H1 (cell line): ENCODE measurements around the gene ARHGEF19. TPM values are rescaled to one million over a fixed set of nuclear protein-coding genes. Genes with fewer than 3 reads are reported as not detected.

Experiments used
- CTCF ChIA-PET: fragments of 300-600 bp; sonication (Branson Sonifier 250); formaldehyde crosslinking; loops from one replicate; lab custom pipeline; 2021; ENCODE audit not compliant: partially characterized antibody; lab: Charles Lee
- POLR2A ChIA-PET: fragments of 300-600 bp; sonication (Branson Sonifier 250); formaldehyde crosslinking; loops from one replicate; lab custom pipeline; 2021; ENCODE audit warnings: inconsistent platforms; ENCODE audit not compliant: partially characterized antibody; lab: Charles Lee
- DNase-seq, 2 experiments: peaks; one replicate each; pipeline versions ENCODE4 v3.0.0 to v3.0.0-alpha.2; 2010 to 2022; ENCODE audit warnings: low spot score in 2 of 2, low read depth in 1 of 2, mixed read lengths in 1 of 2
- FAIRE-seq: peaks from 2 replicates; lab custom pipeline; 2011; peaks lifted over from hg19 to GRCh38; lab: Jason Lieb, UNC
- H2AFZ ChIP-seq: 2 replicates; pipeline ENCODE4 v1.8.1; 2012; ENCODE audit warnings: low read length, inconsistent platforms
- H2AK5ac ChIP-seq: 2 replicates; pipeline ENCODE4 v1.6.1; 2013; ENCODE audit warnings: low read depth, low read length
- H2BK120ac ChIP-seq: replicated peaks from 2 replicates; pipeline ENCODE3; 2013; ENCODE audit warnings: low read depth, low read length, inconsistent platforms
- H2BK12ac ChIP-seq: 2 replicates; pipeline ENCODE4 v1.6.1; 2013; ENCODE audit warnings: low read depth, low read length
- H2BK15ac ChIP-seq: 2 replicates; pipeline ENCODE4 v1.6.1; 2013; ENCODE audit warnings: low read length
- H2BK20ac ChIP-seq: 2 replicates; pipeline ENCODE4 v1.6.1; 2013; ENCODE audit warnings: low read length
- H2BK5ac ChIP-seq: 2 replicates; pipeline ENCODE4 v1.6.1; 2013; ENCODE audit warnings: low read depth, low read length
- H3K14ac ChIP-seq: 2 replicates; pipeline ENCODE4 v1.6.1; 2013; ENCODE audit warnings: inconsistent platforms; ENCODE audit not compliant: insufficient read length
- H3K18ac ChIP-seq: 2 replicates; pipeline ENCODE4 v1.6.1; 2013; ENCODE audit warnings: low read length; ENCODE audit errors: extremely low read depth
- H3K23ac ChIP-seq: 2 replicates; pipeline ENCODE4 v1.6.1; 2013; ENCODE audit warnings: inconsistent platforms; ENCODE audit not compliant: insufficient read length
- H3K23me2 ChIP-seq: 2 replicates; pipeline ENCODE4 v1.6.1; 2013; ENCODE audit warnings: low read depth, low read length
- H3K27ac ChIP-seq: 2 replicates; pipeline ENCODE4 v1.6.1; 2011; ENCODE audit warnings: low read depth, low read length, inconsistent platforms
- H3K27me3 ChIP-seq, 4 experiments: replicated peaks in 1 of 4; 1 replicate in 1 of 4; 2 replicates in 3 of 4; pipeline versions ENCODE4 v1.6.1 to v1.8.1; 2011 to 2013; ENCODE audit warnings: low read length in 3 of 4, mild to moderate bottlenecking in 3 of 4, inconsistent platforms in 2 of 4, mixed read lengths in 2 of 4, moderate library complexity in 1 of 4; ENCODE audit not compliant: control insufficient read depth in 3 of 4, insufficient read depth in 3 of 4; ENCODE audit errors: extremely low read depth in 1 of 4
- H3K36me3 ChIP-seq, 4 experiments: 2 replicates each; pipeline versions ENCODE4 v1.6.1 to v1.8.1; 2011 to 2013; ENCODE audit warnings: mild to moderate bottlenecking in 4 of 4, low read length in 3 of 4, moderate library complexity in 2 of 4, control low read depth in 1 of 4, inconsistent platforms in 1 of 4; ENCODE audit not compliant: insufficient read depth in 4 of 4, control insufficient read depth in 2 of 4
- H3K4ac ChIP-seq: replicated peaks from 2 replicates; pipeline ENCODE3; 2013; ENCODE audit warnings: low read length, low read depth, mixed read lengths, inconsistent platforms; ENCODE audit not compliant: insufficient read length
- H3K4me1 ChIP-seq, 4 experiments: replicated peaks in 1 of 4; 1 replicate in 1 of 4; 2 replicates in 3 of 4; pipeline versions ENCODE4 v1.6.1 to v1.8.1; 2011 to 2013; ENCODE audit warnings: low read length in 3 of 4, inconsistent platforms in 2 of 4, mixed read lengths in 1 of 4; ENCODE audit not compliant: insufficient read depth in 4 of 4, control insufficient read depth in 3 of 4
- H3K4me2 ChIP-seq, 2 experiments: 2 replicates each; pipeline versions ENCODE4 v1.6.1 to v1.8.1; 2011 to 2013; ENCODE audit warnings: low read depth in 2 of 2, low read length in 2 of 2, control low read depth in 1 of 2, inconsistent platforms in 1 of 2, mild to moderate bottlenecking in 1 of 2; ENCODE audit not compliant: insufficient read depth in 1 of 2
- H3K4me3 ChIP-seq, 4 experiments: fragments of 200-600, 300-600 bp in 1 of 4; sonication (generic), shearing (Covaris generic), sonication (Bioruptor Twin) in 1 of 4; 2 replicates each; pipeline versions ENCODE4 v1.5.1 to v1.8.1; 2011 to 2016; ENCODE audit warnings: low read length in 4 of 4, low read depth in 3 of 4, control low read depth in 2 of 4, inconsistent platforms in 2 of 4, mild to moderate bottlenecking in 2 of 4, mixed read lengths in 1 of 4, moderate library complexity in 1 of 4; ENCODE audit not compliant: insufficient read depth in 2 of 4; ENCODE audit errors: extremely low read depth in 1 of 4
- H3K56ac ChIP-seq: replicated peaks from 2 replicates; pipeline ENCODE3; 2013; ENCODE audit warnings: low read depth, mild to moderate bottlenecking, mixed read lengths, low read length, inconsistent platforms; ENCODE audit not compliant: insufficient read length
- H3K79me1 ChIP-seq: 2 replicates; pipeline ENCODE4 v1.6.1; 2013; ENCODE audit warnings: low read depth, low read length, control low read depth
- H3K79me2 ChIP-seq, 2 experiments: 2 replicates each; pipeline versions ENCODE4 v1.6.1 to v1.8.1; 2012 to 2013; ENCODE audit warnings: low read length in 2 of 2, mild to moderate bottlenecking in 2 of 2, inconsistent platforms in 1 of 2; ENCODE audit not compliant: insufficient read depth in 2 of 2, control insufficient read depth in 1 of 2
- H3K9ac ChIP-seq, 4 experiments: replicated peaks in 1 of 4; 1 replicate in 1 of 4; 2 replicates in 3 of 4; pipeline versions ENCODE4 v1.6.1 to v1.8.1; 2011 to 2013; ENCODE audit warnings: low read depth in 3 of 4, low read length in 3 of 4, control low read depth in 2 of 4, mild to moderate bottlenecking in 2 of 4, moderate library complexity in 2 of 4, inconsistent platforms in 1 of 4; ENCODE audit errors: extremely low read depth in 1 of 4
- H3K9me3 ChIP-seq, 2 experiments: 2 replicates each; pipeline versions ENCODE4 v1.6.1 to v1.8.1; 2012 to 2013; ENCODE audit warnings: mild to moderate bottlenecking in 2 of 2, moderate library complexity in 2 of 2, control low read depth in 1 of 2, inconsistent platforms in 1 of 2, low read depth in 1 of 2, low read length in 1 of 2, mixed read lengths in 1 of 2; ENCODE audit not compliant: insufficient read depth in 2 of 2
- H4K20me1 ChIP-seq, 2 experiments: replicated peaks in 1 of 2; 2 replicates each; pipeline versions ENCODE3 to v1.8.1; 2011 to 2013; ENCODE audit warnings: inconsistent platforms in 2 of 2, low read length in 2 of 2, mild to moderate bottlenecking in 1 of 2; ENCODE audit not compliant: insufficient read depth in 2 of 2, control insufficient read depth in 1 of 2
- H4K5ac ChIP-seq: 2 replicates; pipeline ENCODE4 v1.6.1; 2013; ENCODE audit warnings: low read length, low read depth, mixed read lengths, inconsistent platforms; ENCODE audit not compliant: insufficient read length
- H4K8ac ChIP-seq: 2 replicates; pipeline ENCODE4 v1.8.0; 2013; ENCODE audit warnings: mild to moderate bottlenecking, moderate library complexity, low read length, inconsistent platforms; ENCODE audit not compliant: insufficient read depth; ENCODE audit errors: extremely low read depth
- H4K91ac ChIP-seq: replicated peaks from 2 replicates; pipeline ENCODE3; 2013; ENCODE audit warnings: low read length, mixed read lengths, inconsistent platforms; ENCODE audit not compliant: insufficient read length
- ATF3 ChIP-seq: IDR thresholded peaks from 2 replicates; pipeline ENCODE4 v1.6.1; 2011; ENCODE audit warnings: low read depth, mild to moderate bottlenecking, low read length; ENCODE audit not compliant: insufficient read depth
- CREB1 ChIP-seq: IDR thresholded peaks from 2 replicates; pipeline ENCODE4 v1.6.1; 2012; ENCODE audit warnings: inconsistent platforms
- CTCF ChIP-seq, 3 experiments: IDR thresholded peaks; 1 replicate in 2 of 3; 2 replicates in 1 of 3; pipeline versions ENCODE4 v1.5.1 to v1.6.1; 2011; ENCODE audit warnings: low read length in 3 of 3, mild to moderate bottlenecking in 3 of 3, inconsistent platforms in 2 of 3, low read depth in 1 of 3, moderate library complexity in 1 of 3; ENCODE audit not compliant: insufficient read depth in 1 of 3; ENCODE audit errors: control extremely low read depth in 1 of 3
- HDAC2 ChIP-seq, 2 experiments: fragments of 300-600 bp in 1 of 2; sonication (generic) in 1 of 2; IDR thresholded peaks; 2 replicates each; pipeline ENCODE4 v1.6.1; 2011 to 2012; ENCODE audit warnings: low read depth in 2 of 2, low read length in 2 of 2, mild to moderate bottlenecking in 2 of 2, moderate library complexity in 2 of 2, borderline replicate concordance in 1 of 2, inconsistent platforms in 1 of 2
- PHF8 ChIP-seq: fragments of 200-600 bp; sonication (generic); conservative IDR thresholded peaks from 2 replicates; pipeline ENCODE4 v1.7.1; 2012; ENCODE audit warnings: low read depth, mild to moderate bottlenecking, inconsistent platforms, low read length, moderate library complexity
- SAP30 ChIP-seq: fragments of 300-600 bp; sonication (generic); IDR thresholded peaks from 2 replicates; pipeline ENCODE4 v1.7.1; 2012; ENCODE audit warnings: low read length, moderate library complexity, mild to moderate bottlenecking, inconsistent platforms; ENCODE audit not compliant: insufficient read depth, insufficient replicate concordance
- SIX5 ChIP-seq: IDR thresholded peaks from 2 replicates; pipeline ENCODE4 v1.6.1; 2011; ENCODE audit warnings: mild to moderate bottlenecking, low read depth, low read length
- SP1 ChIP-seq: IDR thresholded peaks from 2 replicates; pipeline ENCODE4 v1.6.1; 2011; ENCODE audit warnings: low read depth, low read length
- WGBS, 2 experiments: shearing (Covaris generic) in 1 of 2; methylation state at CpG; one replicate each; pipeline versions ENCODE4 v1.1.6 to v1.1.7; 2013 to 2015; ENCODE audit warnings: low lambda C conversion rate in 2 of 2, mixed read lengths in 2 of 2, inconsistent platforms in 1 of 2, low coverage in 1 of 2, missing lambda C conversion rate in 1 of 2; ENCODE audit not compliant: insufficient replicate concordance in 2 of 2, insufficient coverage in 1 of 2, insufficient read length in 1 of 2; ENCODE audit errors: extremely low coverage in 1 of 2, missing lambda C conversion rate in 1 of 2; 5-methylcytosine and 5-hydroxymethylcytosine counted together
- polyA plus RNA-seq, 7 experiments: library from polyadenylated mRNA; depleted of rRNA in 3 of 7; stranded (reverse) in 5 of 7; unstranded in 2 of 7; fragments of >200 nt in 5 of 7; fragments of 200-250 nt in 2 of 7; gene quantifications; 1 replicate in 5 of 7; 2 replicates in 1 of 7; 4 replicates in 1 of 7; pipeline versions ENCODE4 v1.2.1 to v1.2.3, GENCODE V29; 2011 to 2013; ENCODE audit warnings: missing spikeins in 2 of 7, mixed read lengths in 2 of 7
- total RNA-seq: library from RNA; stranded (reverse); fragmentation: NEBNext Ultra II Directional; extraction: Animal tissue kit (Norgen Biotek cat#: 25700); gene quantifications from 2 replicates; pipeline ENCODE4 v1.2.1, GENCODE V29; 2021

The ARHGEF19 gene
- total and polyA plus RNA-seq, 2 of the 8 experiments (the other 6 are each of a cell fraction or from before 2014, with no cell fraction given) = 47.5 to 56.4 TPM

GRCh38 chr1:16243936-16244649, 31.6 kb upstream of the ARHGEF19 start:
- Histone ChIP-seq H4K5ac (no peak overlapping the region), H3K4ac (peak overlapping the region; percentile 49), H2BK15ac (0 out of 2 replicates have a peak overlapping the region, but pooled peaks have one; percentile 68), H4K91ac (no peak overlapping the region), H3K79me2 (no peaks in the 10 kb centered on the region), H2BK5ac (no peak overlapping the region), H3K56ac (no peak overlapping the region), H3K4me3 (no peak overlapping the region), H3K18ac (peak overlapping the region; percentile 43; the same call in 1 of the 2 replicates), H3K23ac (no peak overlapping the region), H2AK5ac (no peak overlapping the region), H4K8ac (peak overlapping the region; percentile 45; the same call in 1 of the 2 replicates), H3K23me2 (no peaks in the 10 kb centered on the region), H3K27ac (no peak overlapping the region), H3K36me3 (peaks cover 0 to 4% (median 0%) of the 10 kb centered on the region in 4 experiments; a peak in 2 of 8 replicates), H3K4me1 (peaks cover 0 to 3% (median 0%) of the 10 kb centered on the region in 4 experiments; a peak in 1 of 7 replicates), H3K27me3 (no peaks in the 10 kb centered on the region), H3K4me2 (no peak overlapping the region), H4K20me1 (peaks cover 2 to 5% of the 10 kb centered on the region in 2 experiments), H2BK120ac (no peak overlapping the region), H3K79me1 (no peaks in the 10 kb centered on the region), H2BK20ac (no peak overlapping the region), H2BK12ac (no peak overlapping the region), H2AFZ (no peak overlapping the region), H3K9me3 (no peaks in the 10 kb centered on the region), H3K14ac (no peak overlapping the region), H3K9ac (no peak overlapping the region)
- peak; percentile 96 for FAIRE-seq
- CTCF ChIA-PET = interaction anchor here (0.6 to 9.0 kb wide), 31 partner anchors 10 to 204 kb away, joined by 3 to 106 read pairs (median 4); partner anchors contain the start of genes ARHGEF19 and CPLANE2
- WGBS, 2 experiments = 41% methylated on average over 8 of the region's 8 CpGs; no CpG with 5 or more reads in 1 of the 2 experiments
- peak; percentile 51 to 90 for DNase-seq
- POLR2A ChIA-PET = interaction anchor here (0.9 to 1.3 kb wide), 3 partner anchors 16 to 39 kb away, joined by 3 to 4 read pairs (median 3); no protein-coding TSS in a partner anchor
- TF ChIP-seq SIX5 = no peak
- TF ChIP-seq SP1 = no peak
- TF ChIP-seq CREB1 = no peak
- TF ChIP-seq HDAC2 (IDR thresholded peaks at IDR 0.05; ENCODE audit: borderline replicate concordance in 1 of 2, low read depth in 2 of 2, low read length in 2 of 2) = no peak
- no peak for TF ChIP-seq SAP30
- no peak for TF ChIP-seq ATF3
- peak; percentile 75 to 93 (median 89) for TF ChIP-seq CTCF (IDR thresholded peaks at IDR 0.05; ENCODE audit: control extremely low read depth in 1 of 3, insufficient read depth in 1 of 3, low read depth in 1 of 3, low read length in 3 of 3)
- no peak for TF ChIP-seq PHF8
